ENCODE data around the gene POR.
"Not testable (repeated sequence)": the region's sequence is repeated elsewhere in the genome, so short reads cannot be mapped to it uniquely, and the experiment has no call there.

The POR gene

DNA sequence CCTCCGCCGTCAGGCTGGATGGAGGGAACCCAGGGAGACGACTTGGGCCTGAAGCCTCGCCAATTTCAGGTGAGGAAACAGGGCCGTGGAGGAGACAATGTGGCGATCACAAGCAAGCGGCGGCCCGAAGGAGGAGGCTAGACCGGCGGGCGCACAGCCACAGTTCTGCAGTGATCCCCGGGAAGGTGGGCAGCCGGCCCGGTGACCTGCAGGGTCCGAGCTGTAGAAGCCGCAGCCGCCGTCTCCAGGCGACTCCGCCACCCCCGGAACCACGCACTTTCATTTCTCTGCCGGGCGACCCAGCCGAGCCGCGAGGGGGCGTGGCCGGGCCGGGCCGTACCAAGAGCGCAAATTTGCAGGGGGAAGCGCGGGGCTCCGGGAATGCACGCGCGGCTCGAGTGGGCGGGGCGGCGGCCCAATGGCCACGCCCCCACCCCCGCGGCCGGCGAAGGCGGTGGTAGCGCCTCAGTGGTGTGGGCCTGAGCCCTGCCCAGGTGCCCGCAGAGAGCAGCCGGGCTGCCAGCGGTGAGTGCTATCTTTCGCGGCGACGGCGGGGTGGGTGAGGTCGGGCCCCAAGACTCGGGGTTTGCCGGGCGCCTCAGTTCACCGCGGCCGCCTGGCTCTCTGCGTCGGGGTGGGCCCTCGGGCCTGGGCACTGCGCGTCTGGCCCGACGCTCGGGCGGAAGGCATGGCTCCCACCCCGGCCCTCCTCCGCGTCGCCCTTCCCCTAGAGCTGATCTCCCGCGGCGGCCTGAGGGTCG, at the start of gene POR:
TSS of gene POR (plus strand) at position 501 of the 761 bp plus-strand sequence. CDS start 38,847 bp downstream, outside the sequence.
- DNase-seq, result peak; percentile 96

DNA sequence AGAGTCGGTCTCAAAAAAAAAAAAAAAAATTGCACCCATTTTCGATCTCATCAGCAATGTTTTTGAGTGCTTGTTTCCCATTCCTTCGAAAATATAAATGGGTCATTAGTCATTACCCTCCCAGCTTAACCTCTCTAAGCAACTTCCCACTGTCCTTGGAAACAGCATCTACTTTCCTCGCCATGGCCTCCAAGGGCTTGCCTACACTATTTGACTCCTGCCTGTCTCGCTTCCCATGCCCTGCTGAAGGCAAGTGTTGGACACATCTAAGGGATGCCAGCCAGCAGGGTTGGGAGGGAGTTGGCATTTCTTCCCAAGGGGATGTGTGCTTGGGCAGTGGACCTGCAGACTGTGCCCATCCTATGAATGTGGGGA, 48.9 kb upstream of the POR start:
- DNase-seq, result no peak

DNA sequence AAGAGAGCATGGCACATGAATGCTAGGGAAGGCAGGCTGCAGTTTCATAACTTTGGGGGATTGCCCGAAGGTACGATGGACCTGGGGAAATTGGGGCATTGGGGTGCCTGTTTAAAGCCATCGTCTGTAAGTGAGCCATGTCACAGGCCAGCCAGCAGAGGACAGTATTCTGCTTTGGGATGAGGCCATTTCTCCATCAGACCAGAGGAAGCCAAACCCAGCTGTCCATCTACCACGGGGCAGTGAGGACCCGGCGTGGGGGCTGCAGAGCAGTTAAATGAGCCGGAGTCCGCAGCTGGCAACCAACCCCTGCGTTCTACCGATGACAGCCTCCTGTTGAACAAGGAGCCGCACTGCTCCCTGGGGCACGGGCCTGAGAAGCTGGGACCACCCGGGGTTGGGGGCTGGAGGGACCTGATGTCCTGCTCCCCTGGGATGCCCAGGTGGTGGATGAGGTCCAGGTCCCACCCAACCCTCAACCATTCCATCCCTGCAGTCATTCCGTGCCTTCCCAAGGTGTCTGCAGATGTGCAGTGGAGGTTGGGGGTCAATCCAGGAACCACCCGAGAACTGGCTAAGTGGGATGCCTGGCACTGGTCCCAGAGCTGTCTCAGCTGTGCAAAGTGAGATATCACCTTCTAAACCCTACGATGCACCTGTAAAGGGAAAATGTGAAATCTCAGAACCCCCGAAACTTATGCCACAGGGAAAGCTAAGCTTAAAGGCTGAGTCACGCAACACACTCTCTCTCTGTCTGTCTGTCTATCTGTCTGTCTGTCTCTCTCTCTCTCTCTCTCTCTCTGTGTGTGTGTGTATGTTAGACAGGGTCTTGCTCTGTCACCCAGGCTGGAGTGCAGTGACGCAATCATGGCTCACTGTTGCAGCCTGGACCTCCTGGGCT, 48.2 kb upstream of the POR start:
- DNase-seq, result peak; percentile 54

DNA sequence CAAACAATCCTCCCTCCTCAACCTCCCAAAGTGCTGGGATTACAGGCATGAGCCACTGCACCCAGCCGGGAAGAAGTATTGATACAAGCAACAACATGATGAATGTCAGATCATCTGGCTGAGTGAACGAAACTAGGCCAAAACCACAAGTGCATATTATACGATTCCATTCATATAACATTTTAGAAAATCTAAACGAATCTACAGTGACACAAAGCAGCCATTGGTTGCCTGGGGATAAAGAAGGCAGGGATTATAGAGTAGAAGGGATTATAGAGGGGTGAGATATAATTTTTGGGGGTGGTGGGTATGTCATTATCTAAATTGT, 47.6 kb upstream of the POR start:
- no peak for DNase-seq

DNA sequence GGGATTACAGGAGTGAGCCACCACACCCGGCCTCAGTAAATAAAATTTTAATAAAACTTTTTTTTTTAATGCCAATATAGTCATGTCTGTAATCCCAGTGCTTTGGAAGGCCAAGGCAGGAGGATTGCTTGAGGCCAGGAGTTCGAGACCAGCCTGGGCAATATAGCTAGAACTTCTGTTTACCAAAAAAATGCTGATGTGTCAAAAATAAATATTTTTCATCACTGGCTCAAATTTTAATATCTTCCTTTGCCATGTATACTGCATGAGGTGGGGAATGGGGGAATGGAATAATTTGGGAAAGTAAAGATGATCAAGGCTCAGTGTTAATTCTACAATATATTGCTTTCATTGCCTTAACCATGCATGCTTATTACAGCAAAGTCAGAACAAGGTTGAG, 46.8 kb upstream of the POR start:
- DNase-seq, result no peak

DNA sequence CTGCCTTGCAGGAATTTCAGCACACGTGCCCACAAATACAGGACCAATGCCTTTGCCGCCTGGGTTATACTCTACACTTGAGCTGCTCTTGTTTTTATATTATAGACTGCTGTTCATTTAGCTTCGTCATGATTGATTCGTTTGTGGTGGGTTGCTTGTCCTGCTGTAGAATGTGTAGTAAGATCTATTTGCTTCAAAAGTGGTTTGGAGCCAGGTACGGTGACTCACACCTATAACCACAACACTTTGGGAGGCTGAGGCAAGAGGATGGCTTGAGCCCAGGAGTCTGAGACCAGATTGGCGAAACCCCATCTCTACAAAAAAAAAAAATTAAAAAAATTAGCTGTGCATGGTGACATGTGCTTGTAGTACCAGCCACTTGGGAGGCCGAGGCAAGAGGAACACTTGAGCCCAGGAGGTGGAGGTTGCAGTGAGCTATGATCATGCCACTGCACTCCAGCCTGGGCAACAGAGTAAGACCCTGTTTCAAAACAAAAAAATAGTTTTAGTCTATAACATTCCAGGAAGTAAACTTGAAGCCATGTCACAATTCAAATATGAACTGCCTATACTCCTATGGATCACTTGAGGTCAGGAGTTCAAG, 45.1 kb upstream of the POR start:
- peak; percentile 44 for DNase-seq

DNA sequence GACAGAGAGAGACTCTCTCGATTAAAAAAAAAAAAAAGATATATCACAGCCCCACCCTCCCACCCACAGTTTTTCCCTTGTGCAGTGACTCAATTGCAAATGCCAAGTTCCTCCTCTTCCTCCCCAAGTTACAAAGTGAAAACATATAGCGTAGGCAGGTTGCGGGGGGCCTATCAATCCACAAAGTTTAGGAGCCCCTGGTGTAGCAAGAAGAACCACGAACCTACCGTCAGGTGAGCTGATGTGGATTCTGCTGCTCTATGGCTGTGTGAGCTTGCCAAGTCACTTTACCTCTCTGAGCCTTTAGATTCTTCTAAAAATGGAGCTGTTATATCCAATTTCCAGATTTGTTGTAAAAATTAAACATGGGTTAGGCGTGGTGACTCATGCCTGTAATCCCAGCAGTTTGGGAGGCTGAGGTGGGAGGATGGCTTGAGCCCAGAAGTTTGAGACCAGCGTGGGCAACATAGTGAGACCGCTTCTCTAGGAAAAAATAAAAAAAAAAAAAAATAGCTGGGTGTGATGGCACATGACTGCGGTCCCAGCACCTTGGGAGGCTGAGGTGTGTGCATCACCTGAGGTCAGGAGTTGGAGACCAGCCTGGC, 44.3 kb upstream of the POR start:
- no peak for DNase-seq

DNA sequence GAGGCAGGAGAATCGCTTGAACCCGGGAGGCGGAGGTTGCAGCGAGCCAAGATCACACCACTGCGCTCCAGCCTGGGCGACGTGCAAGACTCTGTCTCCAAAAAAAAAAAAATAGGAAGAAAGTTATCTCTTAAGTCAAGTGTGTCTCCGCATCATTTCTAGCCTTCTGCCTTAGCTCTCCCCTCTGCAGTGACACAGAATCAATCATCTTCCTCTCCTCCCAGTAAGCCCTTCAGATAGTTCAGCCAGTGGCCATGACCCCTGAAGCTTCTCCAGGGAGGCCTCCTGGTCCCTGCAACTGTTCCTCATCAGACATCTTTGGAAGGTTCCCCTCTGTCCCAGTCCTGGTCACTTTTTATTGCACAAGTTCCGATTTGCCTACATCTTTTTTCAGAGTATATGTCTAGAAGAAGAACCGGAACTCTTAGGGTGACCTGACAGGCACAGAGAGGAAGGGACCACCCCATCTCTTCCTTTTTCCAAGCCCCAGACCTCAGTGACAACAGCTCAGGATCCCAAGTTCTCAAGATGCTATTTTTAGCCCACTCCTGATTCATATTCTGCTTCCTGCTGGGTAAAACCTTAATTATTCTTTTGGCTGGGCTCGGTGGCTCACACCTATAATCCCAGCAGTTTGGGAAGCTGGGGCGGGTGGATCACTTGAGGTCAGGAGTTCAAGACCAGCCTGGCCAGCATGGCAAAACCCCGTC, 42.7 kb upstream of the POR start:
- DNase-seq, result no peak

DNA sequence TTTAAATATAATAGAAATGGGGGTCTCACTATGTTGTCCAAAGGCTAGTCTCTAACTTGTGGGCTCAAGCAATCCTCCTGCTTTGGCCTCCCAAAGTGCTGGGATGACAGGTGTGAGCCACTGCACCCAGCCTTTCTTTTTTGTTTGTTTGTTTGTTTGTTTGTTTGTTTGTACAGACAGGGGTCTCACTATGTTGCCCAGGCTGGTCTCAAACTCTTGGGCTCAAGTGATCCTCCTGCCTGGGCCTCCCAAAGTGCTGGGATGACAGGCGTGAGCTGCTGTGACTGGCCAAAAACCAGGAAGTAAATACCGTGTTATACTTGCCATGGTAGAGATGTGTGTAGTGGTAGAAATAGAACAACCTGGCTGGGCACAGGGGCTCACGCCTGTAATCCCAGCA, 40.8 kb upstream of the POR start:
- not testable (repeated sequence) for DNase-seq

DNA sequence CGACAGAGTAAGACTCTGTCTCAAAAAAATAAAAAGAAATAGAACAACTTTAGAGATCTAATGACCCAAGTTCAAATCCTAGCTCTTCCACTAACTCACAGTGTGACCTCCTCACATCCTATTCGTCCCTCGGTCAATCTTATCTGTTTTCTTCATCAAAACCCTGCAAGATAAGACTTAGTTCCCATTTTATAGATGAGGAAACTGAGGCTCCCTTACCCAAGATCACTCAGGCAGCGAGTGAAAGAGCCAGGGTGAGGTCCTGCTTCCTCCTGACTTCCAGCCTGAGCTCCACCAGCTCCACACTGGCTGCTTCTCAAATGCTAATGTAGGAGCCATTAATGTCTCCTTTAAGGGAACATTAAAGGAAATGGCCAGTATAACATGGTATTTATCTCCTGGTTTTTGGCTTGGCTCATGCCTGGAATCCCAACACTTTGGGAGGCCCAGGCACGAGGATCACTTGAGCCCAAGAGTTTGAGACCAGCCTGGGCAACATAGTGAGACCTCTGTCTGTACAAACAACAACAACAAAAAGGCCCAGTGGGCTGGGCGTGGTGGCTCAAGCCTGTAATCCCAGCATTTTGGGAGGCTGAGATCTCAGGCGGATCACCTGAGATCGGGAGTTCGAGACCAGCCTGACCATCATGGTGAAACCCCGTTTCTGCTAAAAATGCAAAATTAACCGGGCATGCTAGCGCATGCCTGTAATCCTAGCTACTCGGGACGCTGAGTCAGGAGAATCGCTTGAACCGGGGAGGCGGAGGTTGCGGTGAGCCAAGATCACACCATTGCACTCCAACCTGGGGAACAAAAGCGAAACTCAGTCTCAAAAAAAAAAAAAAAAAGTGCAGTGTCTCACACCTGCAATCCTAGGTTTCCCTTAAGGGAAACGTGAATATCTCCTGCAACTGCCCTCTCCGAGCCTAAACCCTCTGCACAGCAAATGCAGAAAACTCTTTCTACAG, 39.6 kb upstream of the POR start:
- no peak for DNase-seq

DNA sequence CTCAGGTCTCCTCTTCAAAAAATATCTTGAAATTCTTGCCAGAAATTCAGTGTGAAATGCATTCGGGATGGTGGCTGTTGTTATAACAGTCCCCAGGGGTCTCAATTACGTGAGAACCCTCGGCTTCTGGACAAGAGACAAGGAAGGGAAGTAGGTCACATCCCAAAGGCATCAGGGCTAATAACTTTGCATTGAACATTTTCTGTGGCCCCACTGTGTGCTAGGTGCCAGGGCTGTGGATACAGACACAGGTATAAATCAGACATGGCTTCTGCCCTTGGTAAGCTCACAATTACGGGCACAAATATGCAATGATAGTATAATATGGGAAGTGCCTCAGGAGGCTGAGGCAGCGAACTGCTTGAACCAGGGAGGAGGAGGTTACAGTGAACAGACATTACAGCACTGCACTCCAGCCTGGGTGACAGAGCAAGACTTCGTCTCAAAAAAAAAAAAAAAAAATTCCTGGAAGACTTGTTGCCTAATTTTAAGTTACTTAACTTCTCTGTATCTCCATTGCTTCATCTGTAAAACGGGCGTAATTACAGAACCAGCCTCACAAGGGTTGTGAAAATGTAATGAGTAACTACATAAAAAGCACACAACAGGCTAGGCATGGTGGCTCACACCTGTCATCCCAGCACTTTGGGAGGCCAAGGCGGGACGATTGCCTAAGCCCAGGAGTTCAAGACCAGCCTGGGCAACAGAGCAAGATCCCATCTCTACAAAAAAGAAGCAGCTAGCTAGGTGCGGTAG, 38.7 kb upstream of the POR start:
- no peak for DNase-seq

DNA sequence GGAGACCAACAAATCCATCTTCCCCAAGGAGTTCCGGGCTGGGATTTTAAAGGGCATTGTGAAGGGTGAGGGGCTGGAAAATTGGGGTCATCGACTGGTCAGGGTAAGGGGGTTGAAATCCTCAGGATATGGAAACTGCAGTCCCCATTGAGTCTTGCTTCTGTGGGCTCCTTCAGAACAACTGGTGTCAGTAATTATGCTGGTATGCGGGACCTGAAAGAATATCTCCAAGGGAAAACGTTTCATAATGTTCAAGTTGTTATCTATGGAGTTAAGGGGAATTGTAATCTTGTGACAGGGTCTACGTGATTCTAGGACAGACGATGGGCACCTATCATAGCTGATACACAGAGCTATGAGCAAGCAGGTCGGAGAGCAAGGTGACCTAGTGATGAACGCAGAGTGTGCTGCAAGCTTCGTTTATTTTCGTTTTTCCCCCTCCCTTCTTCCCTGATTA, 36.6 kb upstream of the POR start:
- DNase-seq, result no peak

DNA sequence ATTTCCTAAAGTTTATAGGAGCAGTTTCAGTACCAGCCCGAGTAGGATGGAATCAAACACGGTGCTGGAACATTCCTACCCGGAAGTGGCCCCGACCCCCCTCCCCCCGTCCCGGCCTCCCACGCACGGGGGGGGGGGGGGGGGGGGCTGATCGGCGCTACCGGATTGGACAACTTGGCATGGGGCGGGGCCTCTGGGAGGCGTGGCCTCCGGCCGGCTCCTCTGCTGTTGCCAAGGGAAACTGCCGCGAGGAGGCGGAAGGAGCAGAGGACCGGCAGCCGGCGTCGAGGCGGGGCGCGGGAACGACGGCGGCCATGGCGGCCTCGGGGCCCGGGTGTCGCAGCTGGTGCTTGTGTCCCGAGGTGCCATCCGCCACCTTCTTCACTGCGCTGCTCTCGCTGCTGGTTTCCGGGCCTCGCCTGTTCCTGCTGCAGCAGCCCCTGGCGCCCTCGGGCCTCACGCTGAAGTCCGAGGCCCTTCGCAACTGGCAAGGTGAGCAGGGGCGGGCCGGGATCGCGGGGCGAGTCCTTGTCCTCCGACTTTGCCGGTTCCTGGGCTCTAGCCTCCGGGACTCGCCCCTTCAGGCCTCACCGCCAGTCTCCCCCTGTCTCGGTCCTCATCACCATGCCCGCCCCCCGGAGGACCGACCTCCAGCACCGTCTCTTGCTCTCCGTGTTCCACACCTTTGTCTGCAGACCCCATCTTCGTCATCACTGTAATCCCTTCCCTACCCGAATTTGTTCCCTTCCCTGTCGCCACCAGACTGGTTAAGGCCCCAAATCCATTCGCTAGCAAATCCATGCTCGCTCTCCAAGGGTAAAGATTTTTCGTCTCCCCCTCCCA, 36.0 kb upstream of the POR start, which contains the start of gene RHBDD2:
TSS of gene RHBDD2 (plus strand) at position 266 of the 843 bp plus-strand sequence. CDS start at position 315, 49 bp downstream.
- peak; percentile 97 for DNase-seq

DNA sequence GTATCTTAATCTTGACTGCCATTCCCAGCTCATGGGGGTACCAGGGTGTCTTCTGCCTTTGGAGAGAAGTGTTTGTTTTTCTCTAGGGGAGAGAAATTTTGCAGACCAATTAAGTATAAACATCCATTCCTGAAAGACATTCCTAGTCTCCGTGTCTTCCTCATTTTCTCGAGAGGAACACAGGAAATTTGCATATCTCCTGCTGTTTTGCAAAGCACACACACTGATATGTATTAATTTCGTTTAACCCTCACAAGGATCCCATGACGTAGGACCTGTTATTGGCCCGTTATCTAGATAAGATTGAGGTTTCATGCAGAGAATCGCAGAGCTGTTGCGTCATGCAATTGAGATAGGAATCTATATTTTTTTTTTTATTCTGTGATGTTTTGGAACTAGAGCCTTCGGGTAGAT, 35.2 kb upstream of the POR start:
- peak; percentile 59 for DNase-seq

DNA sequence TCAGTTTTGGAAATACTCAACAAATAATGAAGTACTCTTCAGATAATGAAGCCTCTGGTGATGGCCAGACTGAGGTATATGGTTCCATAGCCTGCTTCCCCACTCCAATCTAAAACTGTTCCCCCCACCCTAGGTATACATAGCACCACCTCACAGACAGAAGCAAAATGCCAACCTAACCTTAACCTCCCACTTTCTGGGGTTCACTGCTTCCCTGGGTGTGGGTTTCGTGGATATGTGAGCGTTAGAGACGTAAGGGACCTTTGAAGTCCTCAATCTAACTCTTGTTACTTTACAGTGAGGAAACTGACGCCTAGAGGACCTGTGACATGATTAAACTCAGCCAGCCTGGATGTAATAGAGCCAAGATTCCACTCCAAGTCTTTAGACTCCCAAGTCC, 34.7 kb upstream of the POR start:
- DNase-seq, result no peak

DNA sequence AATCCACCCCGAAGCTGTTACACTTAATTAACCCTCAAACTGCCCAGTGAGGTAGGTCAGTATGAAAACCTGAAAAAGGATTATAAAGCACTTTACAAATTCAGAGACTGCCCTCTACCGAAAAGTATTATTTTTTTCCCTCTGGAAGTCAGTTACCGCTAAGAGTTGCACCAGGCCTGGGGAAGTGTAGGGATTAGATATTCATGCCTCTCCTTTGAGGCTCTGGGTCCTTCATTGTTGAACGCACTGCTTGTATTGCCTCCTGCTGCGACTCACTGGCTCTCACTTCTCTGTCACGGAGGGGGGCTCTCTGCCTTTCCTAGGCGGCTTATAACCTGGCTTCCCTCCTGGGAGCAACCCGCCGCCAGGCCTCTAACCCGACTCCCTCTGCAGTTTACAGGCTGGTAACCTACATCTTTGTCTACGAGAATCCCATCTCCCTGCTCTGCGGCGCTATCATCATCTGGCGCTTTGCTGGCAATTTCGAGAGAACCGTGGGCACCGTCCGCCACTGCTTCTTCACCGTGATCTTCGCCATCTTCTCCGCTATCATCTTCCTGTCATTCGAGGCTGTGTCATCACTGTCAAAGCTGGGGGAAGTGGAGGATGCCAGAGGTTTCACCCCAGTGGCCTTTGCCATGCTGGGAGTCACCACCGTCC, 33.4 kb upstream of the POR start:
- no peak for DNase-seq

DNA sequence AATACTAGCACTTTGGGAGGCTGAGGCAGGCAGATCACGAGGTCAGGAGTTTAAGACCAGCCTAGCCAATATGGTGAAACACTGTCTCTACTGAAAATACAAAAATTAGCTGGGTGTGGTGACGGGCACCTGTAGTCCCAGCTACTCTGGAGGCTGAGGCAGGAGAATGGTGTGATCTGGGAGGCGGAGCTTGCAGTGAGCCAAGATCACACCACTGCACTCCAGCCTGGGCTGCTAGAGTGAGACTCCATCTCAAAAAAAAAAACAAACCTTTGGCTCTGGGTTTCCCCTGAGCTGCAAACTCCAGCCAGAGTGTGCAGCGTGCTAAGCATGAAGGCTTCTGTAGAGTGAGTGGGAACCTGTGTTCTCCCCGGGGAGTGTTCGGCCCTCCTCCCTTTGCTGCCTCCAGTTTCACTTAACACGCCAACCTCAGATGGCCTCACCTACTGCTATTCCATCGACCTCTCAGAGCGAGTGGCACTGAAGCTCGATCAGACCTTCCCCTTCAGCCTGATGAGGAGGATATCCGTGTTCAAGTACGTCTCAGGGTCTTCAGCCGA, 31.6 kb upstream of the POR start:
- not testable (repeated sequence) for DNase-seq

DNA sequence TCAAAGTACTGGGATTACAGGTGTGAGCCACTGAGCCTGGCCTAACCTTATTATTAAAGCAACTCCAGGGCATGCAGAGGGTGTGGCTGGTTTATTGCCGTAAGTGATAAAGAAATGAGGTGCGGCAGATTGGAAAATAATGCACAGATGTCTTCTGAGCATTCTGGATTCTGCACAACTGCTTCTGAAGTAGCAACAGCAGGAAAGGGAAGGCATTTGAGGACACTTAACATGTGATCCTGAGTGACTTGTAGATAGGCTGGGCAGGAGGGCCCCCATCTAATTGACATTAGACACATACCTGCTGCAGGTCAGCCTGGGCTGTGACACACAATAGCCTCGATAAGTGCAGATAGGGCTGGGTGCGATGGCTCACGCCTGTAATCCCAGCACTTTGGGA, 30.5 kb upstream of the POR start:
- no peak for DNase-seq

DNA sequence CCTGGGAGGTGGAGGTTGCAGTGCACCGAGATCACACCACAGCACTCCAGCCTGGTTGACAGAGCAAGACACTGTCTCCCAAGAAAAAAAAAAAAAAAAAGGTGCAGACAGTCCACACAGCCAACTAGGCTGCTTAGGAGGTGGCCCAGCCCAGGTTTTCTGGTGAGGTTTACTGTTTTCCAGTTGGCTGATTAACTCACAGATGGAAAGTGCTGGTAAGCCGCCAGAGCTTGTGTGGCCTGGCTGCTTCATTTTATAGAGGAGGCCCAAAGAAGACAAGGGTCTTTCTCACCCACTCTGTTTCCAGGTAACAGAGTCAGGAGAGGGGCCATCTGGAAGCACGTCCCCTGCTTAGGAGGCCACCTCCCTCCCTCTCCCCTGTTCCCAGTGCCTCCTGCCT, 29.9 kb upstream of the POR start:
- DNase-seq, result no peak
